GM21737 (cell line): ENCODE measurements around the gene UBASH3A.

Source experiments
- ATAC-seq: cut with Tn5 transposase; IDR thresholded peaks from one replicate; pipeline ENCODE4 v1.9.1; 2021; ENCODE audit warnings: mild to moderate bottlenecking, moderate library complexity; ENCODE audit not compliant: unreplicated experiment

UBASH3A gene

GRCh38 chr21:42403611-42404231 is at the start of gene UBASH3A:
UBASH3A (plus strand) TSS chr21:42403902; CDS start chr21:42403946, 44 bp downstream.
- no peak for ATAC-seq

- no peak for ATAC-seq
These were observed 47.7 kb upstream of the UBASH3A start for GRCh38 chr21:42356046-42356445.

GRCh38 chr21:42356650-42357049 is 47.1 kb upstream of the UBASH3A start:
- no peak for ATAC-seq

- no peak for ATAC-seq
These were observed 46.4 kb upstream of the UBASH3A start for GRCh38 chr21:42357307-42357706.

DNA sequence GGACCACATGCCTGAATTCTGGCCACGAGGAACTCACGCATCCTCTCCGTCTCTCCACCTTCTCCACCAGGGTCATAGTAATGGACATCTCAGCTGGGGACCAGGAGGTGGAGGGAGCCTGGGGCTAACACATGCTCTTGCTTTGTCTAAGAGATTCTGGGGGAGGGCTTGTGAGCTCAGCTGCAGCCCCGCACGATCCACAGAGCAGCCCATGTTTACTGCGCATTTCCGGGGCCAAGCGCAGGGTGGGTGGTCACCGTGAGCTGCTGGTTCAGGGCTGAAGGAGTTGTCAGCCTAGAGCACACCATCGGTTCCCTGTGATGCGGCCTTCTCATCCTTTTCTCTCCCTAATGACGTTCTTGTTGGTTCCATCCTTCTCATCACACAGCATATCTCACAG is 45.4 kb upstream of the UBASH3A start:
- ATAC-seq = no peak

DNA sequence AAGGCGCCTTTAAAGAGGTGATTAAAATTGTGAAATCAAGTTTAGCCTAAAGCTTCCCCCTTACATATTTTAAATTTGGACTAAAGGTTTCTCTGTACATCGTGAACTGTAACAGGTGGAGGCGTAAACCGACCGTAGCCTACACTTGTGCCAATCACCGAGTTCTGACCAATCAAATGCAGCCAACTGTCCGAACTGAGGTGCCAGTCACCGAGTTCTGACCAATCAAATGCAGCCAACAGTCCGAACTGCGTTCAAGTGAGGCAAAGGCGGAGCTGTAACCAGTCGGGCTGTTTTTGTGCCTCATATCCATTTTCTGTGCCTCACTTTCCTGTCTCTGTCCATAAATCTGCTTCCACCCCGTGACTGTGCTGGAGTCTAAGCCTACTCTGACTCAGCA is 44.8 kb upstream of the UBASH3A start:
- no peak for ATAC-seq

DNA sequence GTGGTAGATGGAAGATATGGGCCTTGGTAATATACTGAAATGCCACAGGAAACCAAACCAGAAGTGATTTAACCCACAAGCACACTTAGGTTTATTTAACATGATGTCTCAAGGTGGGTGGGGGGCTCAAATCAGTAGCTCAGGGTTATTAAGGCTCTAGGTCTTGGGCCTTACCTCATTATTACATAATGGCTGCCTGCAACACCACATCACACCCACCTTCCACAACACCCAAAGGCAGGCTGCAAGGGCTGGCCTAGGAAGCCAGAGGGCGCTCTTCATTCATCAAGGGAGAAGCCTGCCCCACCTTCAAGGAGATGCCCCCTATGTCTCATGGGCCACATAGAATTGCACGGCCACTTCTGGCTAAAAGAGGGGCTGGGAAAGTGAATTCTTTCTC is 43.4 kb upstream of the UBASH3A start:
- no peak for ATAC-seq

- ATAC-seq = no peak
These were observed 42.4 kb upstream of the UBASH3A start for GRCh38 chr21:42361286-42361685.

DNA sequence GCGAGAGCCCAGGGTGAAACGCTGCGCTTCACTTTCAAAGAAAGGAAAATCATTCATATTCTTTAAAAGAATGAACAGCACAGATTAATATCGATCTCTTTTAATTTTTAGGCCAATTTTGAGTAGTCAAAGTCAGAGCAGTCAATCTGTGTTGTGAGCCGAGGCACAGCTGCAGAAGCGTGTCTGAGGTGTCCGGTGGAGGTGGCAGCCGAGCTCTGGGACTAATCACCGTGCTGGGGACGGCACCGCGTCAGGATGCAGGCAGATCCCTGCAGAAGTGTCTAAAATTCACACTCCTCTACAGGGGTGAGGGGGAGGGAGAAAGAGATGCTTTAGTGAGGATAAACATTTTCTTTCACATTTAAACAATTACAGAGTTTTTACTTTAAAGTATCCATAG is 41.5 kb upstream of the UBASH3A start:
- ATAC-seq = no peak

DNA sequence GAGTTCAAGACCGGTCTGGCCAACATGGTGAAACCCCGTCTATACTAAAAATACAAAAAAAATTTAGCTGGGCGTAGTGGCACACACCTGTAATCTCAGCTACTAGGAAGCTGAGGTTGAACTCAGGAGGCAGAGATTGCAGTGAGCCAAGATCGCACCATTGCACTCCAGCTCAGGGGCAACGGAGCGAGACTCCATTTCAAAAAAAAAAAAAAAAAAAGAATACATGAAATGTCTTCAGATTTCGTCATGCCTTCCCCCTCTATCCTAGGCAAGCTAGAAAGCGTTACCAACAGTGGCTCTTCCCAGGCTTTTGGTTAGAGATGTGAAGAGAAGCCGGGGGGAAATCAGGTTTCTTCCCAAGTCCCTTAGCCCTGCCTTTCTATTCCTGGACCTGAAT is 41.0 kb upstream of the UBASH3A start:
- ATAC-seq = no peak

DNA sequence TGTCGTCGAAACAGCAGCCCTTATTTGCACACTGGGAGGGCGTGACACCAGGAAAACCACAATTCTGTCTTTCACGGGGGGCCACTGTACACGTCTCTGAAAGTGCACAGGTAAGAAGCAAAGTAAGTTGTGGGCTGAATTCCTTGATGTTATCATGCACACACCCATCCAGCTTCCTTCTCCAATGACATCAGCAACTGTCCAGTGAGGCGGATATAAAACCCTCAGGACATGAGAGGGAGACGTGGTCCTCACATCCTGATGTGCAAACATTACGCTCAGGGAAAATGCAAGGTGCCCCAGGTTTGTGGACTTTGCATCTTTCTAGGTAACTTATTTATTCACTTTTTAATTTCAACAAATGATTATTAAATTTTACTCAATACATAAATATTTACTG is 40.4 kb upstream of the UBASH3A start:
- no peak for ATAC-seq

DNA sequence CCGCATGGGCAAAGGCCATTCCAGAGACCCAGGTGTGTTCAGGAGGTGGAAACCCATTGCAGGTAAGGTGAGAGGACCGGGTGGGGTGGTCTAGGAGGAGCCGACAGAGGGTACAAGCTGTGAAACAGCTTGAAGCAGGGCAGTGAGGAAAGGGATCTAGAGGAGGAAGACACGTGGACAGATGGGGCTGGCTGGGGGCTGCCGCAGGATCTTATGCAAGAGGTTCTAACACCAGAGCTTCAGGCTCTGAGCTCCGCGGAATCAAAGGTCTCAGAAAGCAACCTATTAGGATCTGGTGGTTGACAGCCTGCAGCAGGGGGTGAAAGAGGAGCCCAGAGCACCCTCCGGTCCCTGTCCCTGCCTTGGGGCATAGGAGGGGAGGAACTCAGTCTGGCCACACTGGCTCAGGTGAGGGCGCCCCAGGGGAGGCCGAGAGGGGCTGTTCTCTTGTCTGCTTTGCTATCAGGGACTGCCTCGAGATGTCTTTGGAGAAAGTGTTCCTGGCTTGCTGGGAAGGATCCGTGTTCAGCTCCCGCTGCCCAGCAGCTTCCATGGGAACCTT is 39.3 kb upstream of the UBASH3A start:
- no peak for ATAC-seq

DNA sequence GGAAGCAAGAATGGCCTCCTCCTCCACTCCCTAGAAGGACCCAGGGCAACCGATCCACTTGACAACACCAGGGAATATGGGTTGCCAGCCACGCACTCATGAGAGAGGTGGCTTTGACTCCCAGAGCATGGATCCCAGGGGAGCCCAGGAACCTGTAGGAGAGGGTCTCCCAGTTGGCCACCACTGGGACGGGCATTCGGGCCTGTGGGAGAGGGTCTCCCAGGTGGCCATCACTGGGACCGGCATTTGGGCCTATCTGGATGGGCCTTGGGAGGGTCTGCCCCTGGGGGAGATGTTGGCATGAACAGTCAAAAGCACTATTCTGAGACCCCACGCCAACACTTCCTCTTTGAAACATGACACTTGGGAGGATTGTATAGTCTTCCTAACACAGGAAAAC is 37.9 kb upstream of the UBASH3A start:
- ATAC-seq = no peak

DNA sequence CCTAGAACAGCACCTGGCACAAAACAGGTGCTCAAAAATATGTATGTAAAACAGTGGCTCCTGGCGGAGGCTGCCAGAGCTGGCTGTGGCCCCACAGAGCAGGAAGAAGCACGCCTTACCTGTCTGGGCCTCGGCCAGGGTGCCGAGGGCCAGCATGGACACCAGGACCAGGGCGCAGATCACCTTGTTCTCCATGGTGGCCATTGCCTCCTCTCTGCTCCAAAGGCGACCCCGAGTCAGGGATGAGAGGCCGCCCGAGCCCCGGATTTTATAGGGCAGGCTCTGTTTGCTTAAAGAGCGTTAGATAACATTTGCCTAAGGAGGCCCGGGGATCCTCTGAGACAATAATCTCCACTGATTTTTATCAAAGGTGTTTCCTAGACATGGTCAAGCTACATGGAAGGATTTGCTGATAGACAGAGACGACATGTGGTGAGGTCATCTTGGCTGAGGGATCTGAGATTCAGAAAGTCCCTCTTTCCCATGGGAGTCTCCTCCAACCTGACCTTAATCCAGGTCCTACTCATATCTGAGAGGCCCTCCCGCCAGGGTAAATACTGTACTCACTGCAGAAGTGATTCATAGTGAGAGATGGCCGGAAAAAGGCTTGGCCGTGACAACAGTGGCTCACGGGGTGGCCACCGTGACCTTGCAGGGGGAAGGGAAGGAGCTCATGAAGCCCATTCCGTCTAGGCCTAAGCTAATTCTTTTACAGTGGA is 37.3 kb upstream of the UBASH3A start, which contains the start of gene TFF1:
Gene TFF1, minus strand, starts transcription at position 244 of the 719 bp plus-strand sequence. Its CDS starts 40 bp downstream, at position 204.
- ATAC-seq = no peak

DNA sequence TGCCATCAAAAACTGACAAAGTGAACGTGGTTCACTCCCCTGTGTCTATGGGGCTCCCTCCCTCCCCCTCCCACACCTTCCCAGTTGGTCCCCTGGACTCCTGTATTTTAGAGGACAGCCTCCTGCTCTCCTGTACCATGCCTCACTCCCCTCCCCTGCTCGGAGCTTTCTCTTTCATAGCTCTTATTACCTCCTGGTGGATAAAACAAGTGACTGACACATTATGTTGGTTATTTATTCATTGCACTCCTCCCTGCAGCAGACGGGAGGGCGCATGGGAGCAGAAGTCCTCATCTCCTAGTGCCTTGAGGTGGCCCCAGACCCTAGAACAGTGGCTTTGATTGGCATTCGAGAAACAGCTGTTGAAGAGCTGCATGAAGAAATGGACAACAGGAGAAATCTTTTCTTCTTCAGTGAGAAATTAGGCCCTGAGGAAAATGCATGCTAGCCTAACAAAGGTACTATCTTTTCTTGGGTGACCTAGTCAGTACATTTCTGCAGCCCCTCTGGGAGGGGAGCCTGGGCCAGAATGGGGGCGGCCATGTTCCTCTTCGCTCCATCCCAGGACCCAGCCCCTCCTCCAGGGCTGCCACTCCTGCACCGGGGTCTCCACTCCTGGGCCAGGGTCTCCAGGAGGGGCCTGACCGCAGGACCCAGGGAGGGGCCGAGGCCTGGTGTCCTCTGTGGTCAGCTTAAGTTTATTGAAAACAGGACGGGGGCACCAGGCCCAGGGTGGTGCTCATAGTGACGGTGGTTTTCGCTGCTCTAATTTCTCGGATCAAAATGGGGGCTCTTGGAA is 36.1 kb upstream of the UBASH3A start:
- no peak for ATAC-seq

- no peak for ATAC-seq
These were observed 33.9 kb upstream of the UBASH3A start for GRCh38 chr21:42369821-42370220.

DNA sequence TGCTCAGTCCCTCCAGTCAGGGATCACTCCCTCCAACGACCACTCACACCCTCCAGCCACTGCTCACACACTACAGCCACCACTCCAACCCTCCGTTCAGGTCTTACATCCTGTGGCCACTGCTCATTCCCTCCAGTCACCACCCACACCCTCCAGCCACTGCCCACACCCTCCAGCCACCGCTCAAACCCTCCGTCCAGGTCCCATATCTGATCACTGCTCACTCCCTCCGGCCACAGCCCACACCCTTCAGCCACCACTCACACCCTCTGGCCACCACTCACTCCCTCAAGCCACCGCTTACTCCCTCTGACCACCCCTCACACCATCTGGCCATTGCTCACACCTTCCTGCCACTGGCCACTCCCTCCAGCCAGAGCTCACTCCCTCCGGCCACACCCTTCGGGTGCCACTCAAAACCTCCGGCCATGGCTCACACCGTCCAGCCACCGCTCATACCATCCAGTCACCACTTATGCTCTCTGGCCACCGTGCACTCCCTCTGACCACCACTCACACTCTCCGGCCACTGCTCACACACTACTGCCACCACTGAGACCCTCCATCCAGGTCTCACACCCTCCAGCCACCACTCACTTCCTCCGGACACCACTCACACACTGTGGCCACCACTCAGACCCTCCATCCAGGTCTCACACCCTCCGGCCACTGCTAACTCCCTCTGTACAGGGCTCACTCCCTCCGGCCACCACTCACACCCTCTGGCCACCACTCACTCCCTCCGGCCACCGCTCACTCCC is 32.6 kb upstream of the UBASH3A start:
- no peak for ATAC-seq

- no peak for ATAC-seq
These were observed 30.4 kb upstream of the UBASH3A start for GRCh38 chr21:42373196-42373907.

DNA sequence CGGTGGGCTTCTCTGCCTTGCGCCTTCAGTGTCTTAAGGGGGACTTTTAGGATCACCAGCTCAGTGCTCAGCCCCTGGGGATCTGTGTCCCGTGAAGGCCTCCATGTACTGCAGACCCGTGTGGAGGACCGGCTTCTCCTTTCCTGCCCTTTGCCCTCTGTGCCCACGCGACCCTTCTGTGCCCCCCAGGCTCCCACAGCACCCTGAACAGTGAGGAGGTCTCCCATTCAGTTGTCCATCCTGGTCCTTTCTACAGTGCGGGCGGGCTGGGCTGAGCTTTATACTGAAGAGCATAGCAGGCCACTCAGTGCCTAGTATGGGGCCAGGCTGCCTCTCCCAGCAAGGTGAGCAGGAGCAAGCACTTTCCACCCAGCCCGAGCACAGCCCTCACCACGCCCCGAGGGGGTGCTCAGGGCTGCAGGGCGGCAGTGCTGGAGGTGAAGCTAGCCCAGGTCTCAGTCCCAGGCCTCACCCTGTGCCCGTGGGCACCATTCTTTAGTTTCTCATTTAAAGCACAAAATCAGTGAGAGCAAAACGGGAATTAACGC is 29.7 kb upstream of the UBASH3A start:
- ATAC-seq = no peak

- ATAC-seq = no peak
These were observed 29.2 kb upstream of the UBASH3A start for GRCh38 chr21:42374457-42374856.
